Urothelium cell line (cell line): ENCODE measurements around the gene CLECL1.
A peak's percentile ranks its signal among the peaks of the same experiment; 100 is the strongest.
"Not testable (repeated sequence)": the region's sequence is repeated elsewhere in the genome, so short reads cannot be mapped to it uniquely, and the experiment has no call there.

Experiments
- DNase-seq: peaks from one replicate; pipeline ENCODE4 v3.0.0; 2011; ENCODE audit warnings: low spot score, mixed read lengths
- FAIRE-seq: peaks from 2 replicates; lab custom pipeline; 2011; peaks lifted over from hg19 to GRCh38; lab: Jason Lieb, UNC

CLECL1 gene

GRCh38 chr12:9699269-9699897, 33.5 kb downstream of the CLECL1 start:
- FAIRE-seq (no peak), DNase-seq (no peak)

- no peak for FAIRE-seq
- no peak for DNase-seq
These were observed 34.2 kb downstream of the CLECL1 start for GRCh38 chr12:9698681-9699080.

GRCh38 chr12:9697619-9698018, 35.3 kb downstream of the CLECL1 start:
- FAIRE-seq, result no peak

GRCh38 chr12:9695661-9696060, 37.2 kb downstream of the CLECL1 start:
- FAIRE-seq, DNase-seq: not testable (repeated sequence)

More at GRCh38 chr12:9697619-9698018, 35.3 kb downstream of the CLECL1 start:
- DNase-seq, result no peak

GRCh38 chr12:9695150-9695549, 37.7 kb downstream of the CLECL1 start:
- FAIRE-seq, DNase-seq: not testable (repeated sequence)

GRCh38 chr12:9694241-9694640, 38.7 kb downstream of the CLECL1 start:
- FAIRE-seq (no peak), DNase-seq (no peak)

GRCh38 chr12:9692909-9693308, 40.0 kb downstream of the CLECL1 start:
- DNase-seq, result no peak
- no peak for FAIRE-seq

GRCh38 chr12:9687228-9687627, 45.7 kb downstream of the CLECL1 start:
- no peak for FAIRE-seq
- DNase-seq, result no peak

- no peak for DNase-seq
- peak; percentile 70 for FAIRE-seq
These were observed 47.0 kb downstream of the CLECL1 start for GRCh38 chr12:9685915-9686314.

- FAIRE-seq, DNase-seq: not testable (repeated sequence)
These were observed 47.5 kb downstream of the CLECL1 start for GRCh38 chr12:9685366-9685765.

GRCh38 chr12:9682949-9683348, 49.9 kb downstream of the CLECL1 start:
- DNase-seq, FAIRE-seq: not testable (repeated sequence)

- FAIRE-seq, DNase-seq: not testable (repeated sequence)
These were observed 50.4 kb downstream of the CLECL1 start for GRCh38 chr12:9682508-9682907.

- DNase-seq (no peak), FAIRE-seq (peak; percentile 27)
These were observed 58.7 kb downstream of the CLECL1 start for GRCh38 chr12:9674226-9674590.

- peak; percentile 91 for DNase-seq
- FAIRE-seq, result peak; percentile 96
These were observed 59.3 kb downstream of the CLECL1 start for GRCh38 chr12:9673404-9674225.
